ENCODE results near the gene ASB18. TPM values are rescaled to one million over a fixed set of nuclear protein-coding genes. Genes with fewer than 3 reads are reported as not detected.
"Not testable (repeated sequence)": the region's sequence is repeated elsewhere in the genome, so short reads cannot be mapped to it uniquely, and the experiment has no call there.

The ASB18 gene
- polyA plus RNA-seq, 1 donor = 0.03 TPM

DNA sequence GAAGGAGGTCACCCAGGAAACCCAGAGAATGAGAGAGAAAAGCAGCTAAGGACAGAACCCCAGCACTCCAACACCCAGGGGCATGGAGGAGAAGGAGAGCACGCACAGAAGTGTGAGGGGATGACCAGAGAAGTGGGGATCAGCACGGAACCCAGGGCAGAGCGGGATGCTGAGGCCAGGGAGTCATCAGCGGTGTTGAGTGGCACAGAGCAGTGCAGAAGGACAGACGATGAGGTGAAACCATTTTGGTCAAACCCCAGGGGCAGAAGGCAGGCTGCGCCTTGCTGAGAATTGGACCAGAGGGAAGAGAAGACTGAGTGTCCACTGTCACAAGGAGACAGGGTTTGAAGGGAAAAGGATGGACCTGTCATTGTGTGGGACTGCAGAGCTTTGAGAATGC lies 23.4 kb upstream of the ASB18 start:
- Histone ChIP-seq H3K27me3 (ENCODE audit: control insufficient read depth, insufficient read depth, low read length) (peaks cover 24% of the 10 kb centered on the region), H3K27ac (ENCODE audit: low read length) (no peak overlapping the region), H3K9me3 (ENCODE audit: control insufficient read depth, low read depth, low read length) (no peaks in the 10 kb centered on the region), H3K4me1 (ENCODE audit: control insufficient read depth, insufficient read depth, low read length) (no peaks in the 10 kb centered on the region), H3K36me3 (ENCODE audit: control insufficient read depth, insufficient read depth, low read length) (no peaks in the 10 kb centered on the region), H3K4me3 (ENCODE audit: low read length) (no peak overlapping the region)
- WGBS (ENCODE audit: insufficient coverage, low lambda C conversion rate) = 100% methylated on average over 2 of the region's 6 CpGs
- DNase-seq = no peak

GRCh38 chr2:236286873-236287545 lies 22.8 kb upstream of the ASB18 start:
- no peak for DNase-seq
- Histone ChIP-seq H3K9me3 (ENCODE audit: control insufficient read depth, low read depth, low read length) (no peaks in the 10 kb centered on the region), H3K27ac (ENCODE audit: low read length) (no peak overlapping the region), H3K4me1 (ENCODE audit: control insufficient read depth, insufficient read depth, low read length) (no peaks in the 10 kb centered on the region), H3K36me3 (ENCODE audit: control insufficient read depth, insufficient read depth, low read length) (no peaks in the 10 kb centered on the region), H3K4me3 (ENCODE audit: low read length) (no peak overlapping the region), H3K27me3 (ENCODE audit: control insufficient read depth, insufficient read depth, low read length) (peaks cover 24% of the 10 kb centered on the region)
- 100% methylated on average over 3 of the region's 7 CpGs for WGBS (ENCODE audit: insufficient coverage, low lambda C conversion rate)

- no CpG with 5 or more reads among the region's 1 CpG for WGBS (ENCODE audit: insufficient coverage, low lambda C conversion rate)
- Histone ChIP-seq H3K36me3 (ENCODE audit: control insufficient read depth, insufficient read depth, low read length) (no peaks in the 10 kb centered on the region), H3K9me3 (ENCODE audit: control insufficient read depth, low read depth, low read length) (no peaks in the 10 kb centered on the region), H3K27ac (ENCODE audit: low read length) (no peak overlapping the region), H3K4me1 (ENCODE audit: control insufficient read depth, insufficient read depth, low read length) (no peaks in the 10 kb centered on the region), H3K4me3 (ENCODE audit: low read length) (no peak overlapping the region), H3K27me3 (ENCODE audit: control insufficient read depth, insufficient read depth, low read length) (peaks cover 7% of the 10 kb centered on the region)
- DNase-seq = no peak
Measured at GRCh38 chr2:236284208-236284607, 20.0 kb upstream of the ASB18 start.

DNA sequence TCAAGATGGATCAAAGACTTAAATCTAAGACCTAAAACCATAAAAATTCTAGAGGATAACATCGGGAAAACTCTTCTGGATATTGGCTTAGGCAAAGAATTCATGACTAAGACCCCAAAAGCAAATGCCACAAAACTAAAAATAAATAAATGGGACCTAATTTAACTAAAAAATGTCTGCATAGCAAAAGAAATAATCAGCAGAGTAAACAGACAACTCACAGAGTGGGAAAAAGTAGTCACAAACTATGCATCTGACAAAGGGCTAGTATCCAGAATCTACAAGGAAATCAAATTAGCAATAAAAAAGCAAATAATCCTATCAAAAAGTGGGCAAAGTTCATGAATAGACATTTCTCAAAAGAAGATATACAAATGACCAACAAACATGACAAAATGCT lies 18.2 kb upstream of the ASB18 start:
- no peaks in the 10 kb centered on the region for H3K4me1 ChIP-seq (ENCODE audit: control insufficient read depth, insufficient read depth, low read length)
- 100% methylated on average over 1 of the region's 1 CpG for WGBS (ENCODE audit: insufficient coverage, low lambda C conversion rate)
- no peak overlapping the region for H3K4me3 ChIP-seq (ENCODE audit: low read length)
- H3K27me3 ChIP-seq (ENCODE audit: control insufficient read depth, insufficient read depth, low read length) = peaks cover 4% of the 10 kb centered on the region
- no peaks in the 10 kb centered on the region for H3K36me3 ChIP-seq (ENCODE audit: control insufficient read depth, insufficient read depth, low read length)
- no peak for DNase-seq
- no peaks in the 10 kb centered on the region for H3K9me3 ChIP-seq (ENCODE audit: control insufficient read depth, low read depth, low read length)
- no peak overlapping the region for H3K27ac ChIP-seq (ENCODE audit: low read length)

- no peak for DNase-seq
- H3K27me3 ChIP-seq (ENCODE audit: control insufficient read depth, insufficient read depth, low read length) = no peaks in the 10 kb centered on the region
- H3K4me3 ChIP-seq (ENCODE audit: low read length) = no peak overlapping the region
- H3K9me3 ChIP-seq (ENCODE audit: control insufficient read depth, low read depth, low read length) = no peaks in the 10 kb centered on the region
- H3K4me1 ChIP-seq (ENCODE audit: control insufficient read depth, insufficient read depth, low read length) = no peaks in the 10 kb centered on the region
- H3K36me3 ChIP-seq (ENCODE audit: control insufficient read depth, insufficient read depth, low read length) = no peaks in the 10 kb centered on the region
- no peak overlapping the region for H3K27ac ChIP-seq (ENCODE audit: low read length)
- WGBS (ENCODE audit: insufficient coverage, low lambda C conversion rate) = 93% methylated on average over 2 of the region's 3 CpGs
Measured at GRCh38 chr2:236281423-236281822, 17.2 kb upstream of the ASB18 start.

- Histone ChIP-seq H3K27ac (ENCODE audit: low read length) (no peak overlapping the region), H3K4me3 (ENCODE audit: low read length) (no peak overlapping the region), H3K27me3 (ENCODE audit: control insufficient read depth, insufficient read depth, low read length) (no peaks in the 10 kb centered on the region), H3K9me3 (ENCODE audit: control insufficient read depth, low read depth, low read length) (peaks cover 6% of the 10 kb centered on the region), H3K36me3 (ENCODE audit: control insufficient read depth, insufficient read depth, low read length) (no peaks in the 10 kb centered on the region), H3K4me1 (ENCODE audit: control insufficient read depth, insufficient read depth, low read length) (no peaks in the 10 kb centered on the region)
- no CpG with 5 or more reads among the region's 3 CpGs for WGBS (ENCODE audit: insufficient coverage, low lambda C conversion rate)
- no peak for DNase-seq
Measured at GRCh38 chr2:236273126-236273525, 8.9 kb upstream of the ASB18 start.

GRCh38 chr2:236271851-236272250 lies 7.6 kb upstream of the ASB18 start:
- Histone ChIP-seq H3K9me3 (ENCODE audit: control insufficient read depth, low read depth, low read length) (peaks cover 6% of the 10 kb centered on the region), H3K36me3 (ENCODE audit: control insufficient read depth, insufficient read depth, low read length) (no peaks in the 10 kb centered on the region), H3K4me1 (ENCODE audit: control insufficient read depth, insufficient read depth, low read length) (no peaks in the 10 kb centered on the region), H3K4me3 (ENCODE audit: low read length) (no peak overlapping the region), H3K27me3 (ENCODE audit: control insufficient read depth, insufficient read depth, low read length) (no peaks in the 10 kb centered on the region), H3K27ac (ENCODE audit: low read length) (no peak overlapping the region)
- DNase-seq = no peak
- no CpG with 5 or more reads among the region's 5 CpGs for WGBS (ENCODE audit: insufficient coverage, low lambda C conversion rate)

DNA sequence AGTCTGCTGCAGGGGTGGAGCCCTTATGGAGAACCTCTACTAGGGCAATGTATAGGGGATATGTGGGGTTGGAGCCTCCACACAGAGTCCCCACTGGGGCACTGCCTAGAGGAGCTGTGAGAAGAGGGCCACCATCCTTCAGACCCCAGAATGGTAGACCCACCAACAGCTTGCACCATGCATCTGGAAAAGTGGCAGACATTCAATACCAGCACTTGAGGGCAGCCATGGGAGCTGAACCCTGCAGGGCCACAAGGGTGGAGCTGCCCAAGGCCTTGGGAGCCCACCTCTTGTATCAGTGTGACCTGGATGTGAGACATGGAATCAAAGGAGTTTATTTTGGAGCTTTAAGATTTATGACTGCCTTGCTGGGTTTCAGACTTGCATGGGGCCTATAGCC lies 5.7 kb upstream of the ASB18 start:
- H3K27ac ChIP-seq (ENCODE audit: low read length); H3K4me1 ChIP-seq (ENCODE audit: control insufficient read depth, insufficient read depth, low read length); DNase-seq; H3K36me3 ChIP-seq (ENCODE audit: control insufficient read depth, insufficient read depth, low read length); H3K9me3 ChIP-seq (ENCODE audit: control insufficient read depth, low read depth, low read length); H3K4me3 ChIP-seq (ENCODE audit: low read length): not testable (repeated sequence)
- H3K27me3 ChIP-seq (ENCODE audit: control insufficient read depth, insufficient read depth, low read length) = peaks cover 15% of the 10 kb centered on the region

- Histone ChIP-seq H3K9me3 (ENCODE audit: control insufficient read depth, low read depth, low read length) (peaks cover 9% of the 10 kb centered on the region), H3K36me3 (ENCODE audit: control insufficient read depth, insufficient read depth, low read length) (no peaks in the 10 kb centered on the region), H3K4me3 (ENCODE audit: low read length) (no peak overlapping the region), H3K27ac (ENCODE audit: low read length) (no peak overlapping the region), H3K4me1 (ENCODE audit: control insufficient read depth, insufficient read depth, low read length) (no peaks in the 10 kb centered on the region), H3K27me3 (ENCODE audit: control insufficient read depth, insufficient read depth, low read length) (peaks cover 28% of the 10 kb centered on the region)
- no peak for DNase-seq
Measured at GRCh38 chr2:236265675-236266074, 1.5 kb upstream of the ASB18 start.

DNA sequence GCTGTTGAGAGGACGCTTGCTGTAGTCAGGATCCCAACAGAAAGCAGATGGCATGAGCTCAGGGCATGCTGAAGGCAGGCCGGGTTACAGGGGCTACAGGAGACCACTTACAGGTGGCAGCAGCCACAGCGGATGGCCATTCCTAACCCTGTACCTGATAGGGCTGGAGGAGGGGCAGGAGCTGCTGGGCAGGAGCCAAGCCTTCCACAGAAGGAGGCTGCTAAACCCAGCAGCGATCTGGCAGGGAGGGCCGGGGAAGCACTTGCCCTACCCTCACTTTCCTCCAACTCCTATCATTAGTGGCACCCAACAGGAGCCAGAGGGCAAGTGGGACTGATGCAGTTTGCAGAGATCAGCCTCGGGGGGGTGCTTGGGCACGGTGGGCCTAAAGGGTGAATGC lies 2.0 kb downstream of the ASB18 start:
- Histone ChIP-seq H3K9me3 (ENCODE audit: control insufficient read depth, low read depth, low read length) (peaks cover 3% of the 10 kb centered on the region), H3K36me3 (ENCODE audit: control insufficient read depth, insufficient read depth, low read length) (no peaks in the 10 kb centered on the region), H3K4me3 (ENCODE audit: low read length) (no peak overlapping the region), H3K27me3 (ENCODE audit: control insufficient read depth, insufficient read depth, low read length) (peaks cover 42% of the 10 kb centered on the region), H3K4me1 (ENCODE audit: control insufficient read depth, insufficient read depth, low read length) (no peaks in the 10 kb centered on the region), H3K27ac (ENCODE audit: low read length) (no peak overlapping the region)
- DNase-seq = no peak
- no CpG with 5 or more reads among the region's 7 CpGs for WGBS (ENCODE audit: insufficient coverage, low lambda C conversion rate)

GRCh38 chr2:236261452-236261851 lies 2.8 kb downstream of the ASB18 start:
- Histone ChIP-seq H3K27ac (ENCODE audit: low read length) (no peak overlapping the region), H3K9me3 (ENCODE audit: control insufficient read depth, low read depth, low read length) (peaks cover 3% of the 10 kb centered on the region), H3K27me3 (ENCODE audit: control insufficient read depth, insufficient read depth, low read length) (peaks cover 42% of the 10 kb centered on the region), H3K4me1 (ENCODE audit: control insufficient read depth, insufficient read depth, low read length) (no peaks in the 10 kb centered on the region), H3K4me3 (ENCODE audit: low read length) (no peak overlapping the region), H3K36me3 (ENCODE audit: control insufficient read depth, insufficient read depth, low read length) (no peaks in the 10 kb centered on the region)
- DNase-seq = no peak
- WGBS (ENCODE audit: insufficient coverage, low lambda C conversion rate) = no CpG with 5 or more reads among the region's 7 CpGs

Data from large intestine (tissue), 3 donors.